Fibroblast of skin of scalp (primary cell): Measurements from ENCODE around the gene CD72.
"Not testable (repeated sequence)": the region's sequence is repeated elsewhere in the genome, so short reads cannot be mapped to it uniquely, and the experiment has no call there.

ENCODE experiments used
- DNase-seq: peaks from one replicate; pipeline ENCODE4 v3.0.0-alpha.2; 2013

The CD72 gene

GRCh38 chr9:35649431-35650340, 31.5 kb upstream of the CD72 start:
- no peak for DNase-seq

GRCh38 chr9:35646533-35647265, 28.5 kb upstream of the CD72 start:
- DNase-seq: peak; percentile 88

GRCh38 chr9:35646153-35646532, 27.9 kb upstream of the CD72 start:
- peak; percentile 25 for DNase-seq

- DNase-seq: not testable (repeated sequence)
Measured at GRCh38 chr9:35645736-35646135, 27.5 kb upstream of the CD72 start.

GRCh38 chr9:35643046-35643445, 24.8 kb upstream of the CD72 start:
- DNase-seq: no peak

- not testable (repeated sequence) for DNase-seq
Measured at GRCh38 chr9:35641478-35641877, 23.3 kb upstream of the CD72 start.

- not testable (repeated sequence) for DNase-seq
Measured at GRCh38 chr9:35640431-35640830, 22.2 kb upstream of the CD72 start.

- no peak for DNase-seq
Measured at GRCh38 chr9:35639631-35640030, 21.4 kb upstream of the CD72 start.

- DNase-seq: not testable (repeated sequence)
Measured at GRCh38 chr9:35639225-35639624, 21.0 kb upstream of the CD72 start.

GRCh38 chr9:35638751-35639150, 20.5 kb upstream of the CD72 start:
- not testable (repeated sequence) for DNase-seq

GRCh38 chr9:35637427-35637955, 19.3 kb upstream of the CD72 start:
- DNase-seq: not testable (repeated sequence)

GRCh38 chr9:35636877-35637246, 18.6 kb upstream of the CD72 start:
- not testable (repeated sequence) for DNase-seq

- DNase-seq: no peak
Measured at GRCh38 chr9:35636135-35636876, 18.1 kb upstream of the CD72 start.

- DNase-seq: no peak
Measured at GRCh38 chr9:35635730-35636129, 17.5 kb upstream of the CD72 start.

GRCh38 chr9:35629597-35629996, 11.4 kb upstream of the CD72 start:
- no peak for DNase-seq

GRCh38 chr9:35628389-35628991, 10.3 kb upstream of the CD72 start:
- no peak for DNase-seq

- no peak for DNase-seq
Measured at GRCh38 chr9:35627575-35627974, 9.4 kb upstream of the CD72 start.

GRCh38 chr9:35619800-35620158, 1.6 kb upstream of the CD72 start:
- no peak for DNase-seq

- no peak for DNase-seq
Measured at GRCh38 chr9:35618854-35619799, 914 bp upstream of the CD72 start.

GRCh38 chr9:35617548-35617947, 665 bp downstream of the CD72 start:
- DNase-seq: no peak
